Inferior parietal cortex (tissue), 1 donor: ENCODE data around the gene CD81.

Experiments used
- DNase-seq: peaks from one replicate; pipeline ENCODE4 v3.0.0-alpha.2; 2016; ENCODE audit errors: extremely low spot score

Gene CD81

DNA sequence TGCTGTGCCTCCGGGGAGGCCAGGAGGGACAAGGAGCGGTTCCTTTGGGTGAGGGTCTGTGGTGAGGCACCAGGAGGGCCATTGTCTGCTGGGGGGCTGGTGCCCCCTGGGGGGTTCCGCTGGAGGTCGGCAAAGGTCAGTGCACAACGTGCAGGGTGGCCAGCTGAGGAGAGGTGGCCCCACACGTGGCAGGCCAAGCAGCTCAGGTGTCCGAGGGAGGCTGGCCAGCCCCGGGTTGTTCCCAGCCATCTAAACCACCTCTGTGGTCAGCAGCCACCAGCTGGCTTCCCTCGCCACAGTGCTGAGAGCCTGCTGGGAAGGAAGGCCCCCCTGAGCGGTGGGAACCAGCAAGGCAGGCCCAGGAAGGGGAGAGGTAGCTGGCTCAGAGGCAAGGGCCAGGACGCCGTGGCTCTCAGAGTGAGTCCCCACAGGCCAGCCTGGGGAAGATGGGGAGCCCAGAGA, 27.7 kb downstream of the CD81 start:
- no peak for DNase-seq

- no peak for DNase-seq
Observed at GRCh38 chr11:2406451-2406850, 29.3 kb downstream of the CD81 start.

DNA sequence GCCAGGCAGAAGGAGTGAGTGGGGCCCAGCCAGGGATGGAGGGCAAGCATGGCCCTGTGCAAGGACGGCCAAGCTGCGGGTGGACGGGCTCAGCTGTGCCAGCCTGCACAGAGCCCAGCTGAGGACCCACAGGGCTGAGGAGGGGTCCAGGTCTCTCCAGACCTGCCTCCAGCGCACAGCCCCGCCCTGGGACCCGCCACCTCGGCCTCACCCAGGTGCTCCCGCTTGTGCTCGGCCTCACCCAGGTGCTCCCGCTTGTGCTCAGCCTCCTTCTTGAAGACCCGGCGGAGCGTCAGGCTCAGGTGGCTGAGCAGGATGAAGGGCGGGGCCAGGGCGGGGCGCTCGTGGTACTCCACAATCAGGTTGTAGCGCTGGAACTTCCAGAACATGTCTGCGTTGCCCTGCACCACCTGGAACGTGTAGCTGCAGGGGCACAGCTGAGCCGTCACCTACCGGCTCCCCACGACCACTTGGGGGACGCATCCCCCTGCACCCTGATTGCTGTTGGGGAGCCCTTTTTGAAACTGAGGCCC, 29.8 kb downstream of the CD81 start:
- DNase-seq = no peak

GRCh38 chr11:2408671-2409070, 31.6 kb downstream of the CD81 start:
- no peak for DNase-seq

- no peak for DNase-seq
Observed at GRCh38 chr11:2409126-2409525, 32.0 kb downstream of the CD81 start.

GRCh38 chr11:2409611-2410468, 32.7 kb downstream of the CD81 start:
- DNase-seq = no peak

DNA sequence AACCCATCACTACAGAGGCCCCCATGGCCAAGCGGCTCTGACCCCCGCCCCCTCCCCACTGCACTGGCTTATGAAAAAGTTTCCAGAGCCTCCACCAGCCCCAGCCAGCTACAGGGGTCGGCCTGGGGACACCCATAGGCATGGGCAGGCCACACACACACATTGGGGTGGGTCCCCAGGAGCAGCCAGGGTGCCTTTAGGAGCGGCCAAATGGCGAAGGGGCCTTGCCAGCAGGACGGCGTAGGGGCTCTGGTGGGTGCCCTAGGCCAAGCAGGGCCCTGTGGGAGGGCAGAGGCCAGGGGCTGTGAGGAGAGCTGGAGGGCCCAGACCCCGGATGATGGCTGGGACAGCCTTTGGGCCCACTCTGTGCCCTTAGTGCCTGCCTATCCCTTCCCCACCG, 33.5 kb downstream of the CD81 start:
- no peak for DNase-seq

- DNase-seq = no peak
Observed at GRCh38 chr11:2411446-2412305, 34.6 kb downstream of the CD81 start.

- DNase-seq = no peak
Observed at GRCh38 chr11:2412323-2412722, 35.2 kb downstream of the CD81 start.

- DNase-seq = no peak
Observed at GRCh38 chr11:2413742-2414579, 36.9 kb downstream of the CD81 start.

GRCh38 chr11:2414616-2415015, 37.5 kb downstream of the CD81 start:
- no peak for DNase-seq

DNA sequence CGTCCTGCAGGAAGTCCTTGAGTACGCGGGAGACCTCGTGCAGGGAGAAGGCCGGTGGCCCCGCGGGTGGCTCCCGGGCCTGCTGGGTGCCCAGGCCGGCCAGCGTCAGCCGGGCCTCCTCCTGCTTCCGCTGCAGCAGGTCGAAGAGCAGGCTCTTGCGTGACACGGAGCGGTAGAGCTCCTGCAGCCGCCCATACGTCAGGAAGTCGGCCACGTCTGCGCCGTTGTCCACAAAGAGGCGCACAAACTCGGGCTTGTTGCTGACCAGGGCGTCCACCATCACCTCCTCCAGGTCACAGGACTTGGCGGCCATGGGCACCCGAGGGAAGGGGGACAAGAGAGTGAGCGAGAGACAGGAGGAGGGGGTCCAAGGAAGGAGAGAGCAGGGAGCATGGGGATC, 38.1 kb downstream of the CD81 start:
- no peak for DNase-seq

DNA sequence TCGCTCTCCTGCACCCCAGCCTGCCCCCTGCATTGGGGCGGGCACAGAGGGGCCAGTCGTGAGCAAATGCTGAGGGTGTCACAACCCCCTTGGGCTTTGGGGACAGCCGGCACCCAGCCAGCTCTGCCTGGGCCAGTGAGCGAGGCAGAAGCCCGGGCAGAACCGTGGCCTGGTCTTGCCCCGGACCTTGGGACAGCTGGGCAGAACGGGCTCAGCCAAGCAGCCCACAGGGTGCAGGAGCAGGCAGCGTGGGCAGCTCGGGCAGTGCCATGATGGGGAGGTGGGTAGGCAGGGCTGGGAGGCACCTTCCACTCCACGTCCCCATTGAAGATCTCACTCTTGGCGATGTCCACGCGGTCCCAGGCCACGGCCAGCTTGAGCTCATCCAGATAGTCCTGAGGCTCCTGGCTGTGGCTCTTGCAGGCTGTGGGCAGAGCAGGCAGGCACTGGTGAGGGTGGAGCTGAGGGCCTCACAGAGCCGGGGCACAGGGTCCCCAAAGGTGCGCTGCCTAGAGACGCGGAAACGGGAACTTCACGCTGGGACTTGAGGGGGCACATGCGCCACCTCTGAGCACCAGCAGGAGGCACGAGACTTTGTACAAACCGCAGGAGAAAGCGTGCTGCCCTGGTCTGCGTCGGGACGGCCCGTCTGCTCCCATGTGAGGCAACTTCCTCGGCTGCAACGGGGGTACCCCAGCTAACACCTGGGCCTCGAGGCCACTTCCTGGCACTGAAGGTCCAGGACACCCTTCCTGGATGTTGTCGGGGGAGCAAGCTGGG, 38.7 kb downstream of the CD81 start:
- DNase-seq = no peak

DNA sequence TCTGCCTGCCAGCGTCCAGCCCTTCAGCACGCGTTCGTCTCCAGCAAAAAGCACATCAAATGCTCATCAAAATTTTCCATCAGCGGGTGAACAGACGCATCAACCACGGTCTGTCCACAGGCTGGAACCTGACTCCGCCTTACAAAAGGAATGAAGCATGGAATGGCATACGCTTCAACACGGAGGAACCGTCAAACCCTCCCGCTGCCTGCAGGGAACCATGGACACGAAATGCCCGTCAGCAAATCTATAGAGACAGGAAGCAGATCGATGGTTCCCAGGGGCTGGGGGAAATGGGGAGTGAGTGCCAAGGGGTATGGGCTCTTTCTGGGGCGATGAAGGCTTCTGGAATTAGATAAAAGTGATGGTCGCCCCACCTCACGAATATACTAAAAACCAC, 39.7 kb downstream of the CD81 start:
- no peak for DNase-seq

DNA sequence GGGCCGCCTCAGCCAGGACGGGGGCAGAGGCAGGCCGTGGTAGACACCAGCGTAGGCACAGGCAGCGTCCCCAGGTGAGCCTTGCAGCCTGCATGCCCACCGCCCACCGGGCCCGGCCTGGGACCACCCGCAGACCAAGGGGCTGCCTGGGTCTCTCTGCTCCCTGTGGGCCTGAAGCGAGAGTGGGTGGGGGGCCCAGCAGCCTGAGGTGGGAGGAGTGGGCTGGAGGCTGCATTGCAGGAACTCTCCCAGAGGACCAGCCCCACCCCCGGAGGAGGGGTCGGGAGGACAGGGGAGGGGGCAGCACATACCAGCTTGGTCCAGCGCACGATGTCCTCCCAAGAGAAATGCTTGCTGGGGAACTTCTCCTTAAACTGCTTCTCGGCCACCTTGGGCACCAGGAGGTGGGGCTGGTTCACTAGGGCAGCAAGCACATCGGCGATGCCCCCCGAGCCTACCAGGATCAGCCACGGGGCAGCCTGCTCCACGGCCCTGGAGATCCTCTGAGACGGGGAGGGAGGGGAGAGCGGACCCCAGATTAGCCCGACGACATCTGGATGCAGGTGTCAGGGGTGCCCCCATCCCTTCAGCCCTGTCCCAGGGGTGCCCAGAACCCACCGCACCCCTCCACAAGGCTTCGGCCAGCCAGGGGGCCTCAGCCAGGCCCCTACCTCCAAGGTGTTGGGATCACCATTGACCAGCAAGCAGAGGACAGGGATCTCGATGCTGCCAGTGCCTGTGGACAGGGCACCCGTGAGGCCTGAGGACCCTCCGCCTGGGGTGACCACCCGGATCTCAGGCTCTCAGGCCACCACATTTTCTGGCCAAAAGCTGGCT, 41.0 kb downstream of the CD81 start:
- DNase-seq = no peak

GRCh38 chr11:2418693-2419360, 41.7 kb downstream of the CD81 start:
- DNase-seq = no peak

DNA sequence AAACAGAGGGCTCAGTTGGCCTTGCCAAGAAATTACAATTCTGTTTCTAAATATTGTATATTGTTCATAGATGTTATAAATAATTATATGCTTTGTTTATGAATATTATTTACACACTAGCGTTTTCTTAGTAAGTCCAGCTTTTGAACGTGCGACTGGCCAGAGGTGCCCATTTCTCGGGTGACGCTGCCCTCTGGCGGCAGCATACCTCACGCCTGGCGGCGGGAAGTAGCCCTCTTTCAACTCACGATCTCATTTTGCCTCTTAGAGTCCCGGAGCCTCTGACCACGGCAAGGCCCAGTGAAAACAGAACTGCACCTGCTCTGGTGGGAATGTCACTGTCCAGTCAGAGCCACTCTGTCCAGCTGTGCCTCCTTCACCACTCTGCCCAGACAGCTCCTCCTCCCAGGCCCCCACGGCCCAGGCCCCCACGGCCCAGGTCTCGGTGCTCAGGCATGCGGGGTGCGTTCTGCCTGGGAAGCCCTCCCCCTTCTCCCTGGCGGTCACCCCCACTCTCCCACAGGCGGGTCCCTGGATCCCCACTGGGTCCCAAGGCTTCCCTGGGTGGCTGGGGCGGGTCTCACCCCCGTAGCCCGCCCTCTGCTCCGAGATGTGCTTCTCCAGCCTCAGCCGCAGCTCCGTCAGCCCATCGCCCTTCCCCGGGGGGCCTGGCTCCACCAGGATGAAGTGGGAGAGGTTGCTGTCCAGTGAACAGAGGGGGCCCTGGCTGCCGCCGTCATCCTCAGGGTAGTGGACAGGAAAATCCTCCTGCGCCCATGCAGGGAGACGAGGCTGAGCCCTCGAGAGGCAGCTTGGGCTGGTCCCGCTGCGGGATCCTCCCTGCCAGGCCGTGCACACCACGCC, 42.8 kb downstream of the CD81 start:
- DNase-seq = peak; percentile 73

- DNase-seq = peak; percentile 73
Observed at GRCh38 chr11:2420502-2421225, 43.6 kb downstream of the CD81 start.
